H9 (cell line): ENCODE data around the gene HACD1. TPM values are rescaled to one million over a fixed set of nuclear protein-coding genes. Genes with fewer than 3 reads are reported as not detected.

Source experiments
- DNase-seq: peaks from one replicate; pipeline ENCODE4 v3.0.0-alpha.2; 2017
- H2AFZ ChIP-seq: one replicate; pipeline ENCODE4 v1.6.1; 2013; ENCODE audit warnings: mild to moderate bottlenecking, low read length, control low read depth, moderate library complexity
- H2AK5ac ChIP-seq: 2 replicates; pipeline ENCODE4 v1.6.1; 2013; ENCODE audit warnings: low read length, control low read depth, mixed read lengths; ENCODE audit not compliant: insufficient read length
- H2BK120ac ChIP-seq: one replicate; pipeline ENCODE4 v1.6.1; 2013; ENCODE audit warnings: low read depth, mild to moderate bottlenecking, low read length, control low read depth, inconsistent platforms; ENCODE audit not compliant: poor library complexity, severe bottlenecking
- H2BK12ac ChIP-seq: 2 replicates; pipeline ENCODE4 v1.6.1; 2013; ENCODE audit warnings: low read length, control low read depth, mixed read lengths, low read depth; ENCODE audit not compliant: insufficient read length
- H2BK15ac ChIP-seq: 2 replicates; pipeline ENCODE4 v1.6.1; 2013; ENCODE audit warnings: low read depth, low read length, control low read depth
- H2BK20ac ChIP-seq: one replicate; pipeline ENCODE4 v1.6.1; 2013; ENCODE audit warnings: low read depth, mild to moderate bottlenecking, low read length, control low read depth, inconsistent platforms; ENCODE audit not compliant: poor library complexity, severe bottlenecking
- H2BK5ac ChIP-seq: 2 replicates; pipeline ENCODE4 v1.6.1; 2013; ENCODE audit warnings: low read length, control low read depth, mixed read lengths; ENCODE audit not compliant: insufficient read length
- H3K14ac ChIP-seq: 2 replicates; pipeline ENCODE4 v1.6.1; 2013; ENCODE audit warnings: low read length, control low read depth; ENCODE audit not compliant: insufficient read depth
- H3K18ac ChIP-seq: 2 replicates; pipeline ENCODE4 v1.6.1; 2013; ENCODE audit warnings: low read depth, mild to moderate bottlenecking, mixed read lengths, low read length, control low read depth; ENCODE audit not compliant: insufficient read length
- H3K23ac ChIP-seq: 2 replicates; pipeline ENCODE4 v1.6.1; 2013; ENCODE audit warnings: low read length, control low read depth, mixed read lengths, low read depth; ENCODE audit not compliant: insufficient read length
- H3K23me2 ChIP-seq: 2 replicates; pipeline ENCODE4 v1.6.1; 2013; ENCODE audit warnings: low read depth, mild to moderate bottlenecking, mixed read lengths, low read length, control low read depth; ENCODE audit not compliant: insufficient read length, poor library complexity, severe bottlenecking
- H3K27ac ChIP-seq: 2 replicates; pipeline ENCODE4 v1.5.1; 2013; ENCODE audit warnings: low read length, control low read depth, mixed read lengths, low read depth; ENCODE audit not compliant: insufficient read length
- H3K27me3 ChIP-seq: 2 replicates; pipeline ENCODE4 v1.6.1; 2013; ENCODE audit warnings: low read length, control low read depth, inconsistent platforms; ENCODE audit not compliant: insufficient read depth
- H3K4ac ChIP-seq: 2 replicates; pipeline ENCODE4 v1.6.1; 2013; ENCODE audit warnings: low read depth, mild to moderate bottlenecking, control low read depth, inconsistent platforms, low read length, moderate library complexity
- H3K4me1 ChIP-seq: 2 replicates; pipeline ENCODE4 v1.6.1; 2013; ENCODE audit warnings: low read length, control low read depth, inconsistent platforms; ENCODE audit not compliant: insufficient read depth
- H3K4me2 ChIP-seq: 2 replicates; pipeline ENCODE4 v1.6.1; 2013; ENCODE audit warnings: low read length, control low read depth, mixed read lengths; ENCODE audit not compliant: insufficient read length, insufficient read depth
- H3K56ac ChIP-seq: 2 replicates; pipeline ENCODE4 v1.6.1; 2013; ENCODE audit warnings: low read depth, mild to moderate bottlenecking, mixed read lengths, low read length, control low read depth; ENCODE audit not compliant: insufficient read length
- H3K79me1 ChIP-seq: 2 replicates; pipeline ENCODE4 v1.6.1; 2013; ENCODE audit warnings: low read depth, mild to moderate bottlenecking, moderate library complexity, low read length, control low read depth, inconsistent platforms; ENCODE audit not compliant: insufficient read depth, poor library complexity, severe bottlenecking
- H3K79me2 ChIP-seq: 2 replicates; pipeline ENCODE4 v1.6.1; 2013; ENCODE audit warnings: low read length, control low read depth, inconsistent platforms; ENCODE audit not compliant: insufficient read depth
- H3K9ac ChIP-seq: 2 replicates; pipeline ENCODE4 v1.6.1; 2013; ENCODE audit warnings: low read length, control low read depth, mixed read lengths; ENCODE audit not compliant: insufficient read length; ENCODE audit errors: extremely low read depth
- H3K9me3 ChIP-seq: one replicate; pipeline ENCODE4 v1.6.1; 2013; ENCODE audit warnings: low read depth, low read length, inconsistent platforms; ENCODE audit not compliant: control insufficient read depth
- H3T11ph ChIP-seq: one replicate; pipeline ENCODE4 v1.6.1; 2013; ENCODE audit warnings: mild to moderate bottlenecking, low read length, control low read depth, inconsistent platforms
- H4K20me1 ChIP-seq: one replicate; pipeline ENCODE4 v1.6.1; 2013; ENCODE audit not compliant: control insufficient read depth, insufficient read length, insufficient read depth
- H4K5ac ChIP-seq: 2 replicates; pipeline ENCODE4 v1.6.1; 2013; ENCODE audit warnings: low read depth, mild to moderate bottlenecking, mixed read lengths, low read length, control low read depth; ENCODE audit not compliant: insufficient read length
- H4K8ac ChIP-seq: replicated peaks from 2 replicates; pipeline ENCODE4 v1.6.1; 2013; ENCODE audit warnings: low read length, control low read depth, mixed read lengths, low read depth; ENCODE audit not compliant: insufficient read length
- H4K91ac ChIP-seq: 2 replicates; pipeline ENCODE4 v1.6.1; 2013; ENCODE audit warnings: low read depth, mild to moderate bottlenecking, moderate library complexity, mixed read lengths, low read length, control low read depth; ENCODE audit not compliant: insufficient read length
- H3K27ac Mint-ChIP-seq, 3 experiments: 2 replicates in 2 of 3; 3 replicates in 1 of 3; pipeline ENCODE4 v1.8.0; 2020 to 2021; ENCODE audit warnings: mixed read lengths in 3 of 3, mild to moderate bottlenecking in 1 of 3, moderate library complexity in 1 of 3
- H3K27me3 Mint-ChIP-seq: 2 replicates; pipeline ENCODE4 v1.8.0; 2021; ENCODE audit warnings: low read depth, mild to moderate bottlenecking, moderate library complexity, mixed read lengths
- H3K36me3 Mint-ChIP-seq, 3 experiments: 2 replicates in 2 of 3; 3 replicates in 1 of 3; pipeline ENCODE4 v1.8.0; 2020 to 2021; ENCODE audit warnings: low read depth in 3 of 3, mixed read lengths in 3 of 3; ENCODE audit not compliant: insufficient read depth in 1 of 3
- H3K4me1 Mint-ChIP-seq, 2 experiments: 2 replicates each; pipeline ENCODE4 v1.8.0; 2020; ENCODE audit warnings: mixed read lengths in 2 of 2
- H3K4me3 Mint-ChIP-seq, 2 experiments: 2 replicates in 1 of 2; 3 replicates in 1 of 2; pipeline ENCODE4 v1.8.0; 2020 to 2021; ENCODE audit warnings: mild to moderate bottlenecking in 2 of 2, mixed read lengths in 2 of 2, moderate library complexity in 1 of 2
- H3K9me3 Mint-ChIP-seq, 2 experiments: 2 replicates in 1 of 2; 3 replicates in 1 of 2; pipeline ENCODE4 v1.8.0; 2020; ENCODE audit warnings: mild to moderate bottlenecking in 2 of 2, mixed read lengths in 2 of 2, moderate library complexity in 1 of 2
- CTCF ChIP-seq: fragments of 200-600 bp; sonication (generic); conservative IDR thresholded peaks from 3 replicates; pipeline ENCODE4 v1.8.0; 2021; ENCODE audit warnings: antibody characterized with exemption, mild to moderate bottlenecking
- WGBS: extraction: QIAGEN DNeasy Blood & Tissue Kit; methylation state at CpG from one replicate; pipeline ENCODE4 v1.1.7; 2013; ENCODE audit warnings: missing lambda C conversion rate, low lambda C conversion rate, mixed read lengths; ENCODE audit not compliant: insufficient read length; ENCODE audit errors: extremely low coverage; 5-methylcytosine and 5-hydroxymethylcytosine counted together
- total RNA-seq: library from RNA; stranded (reverse); gene quantifications from 2 replicates; pipeline ENCODE4 v1.2.1, GENCODE V29; 2021

The HACD1 gene
- total RNA-seq, 1 experiment from 2014 or later: 25.0 TPM

DNA sequence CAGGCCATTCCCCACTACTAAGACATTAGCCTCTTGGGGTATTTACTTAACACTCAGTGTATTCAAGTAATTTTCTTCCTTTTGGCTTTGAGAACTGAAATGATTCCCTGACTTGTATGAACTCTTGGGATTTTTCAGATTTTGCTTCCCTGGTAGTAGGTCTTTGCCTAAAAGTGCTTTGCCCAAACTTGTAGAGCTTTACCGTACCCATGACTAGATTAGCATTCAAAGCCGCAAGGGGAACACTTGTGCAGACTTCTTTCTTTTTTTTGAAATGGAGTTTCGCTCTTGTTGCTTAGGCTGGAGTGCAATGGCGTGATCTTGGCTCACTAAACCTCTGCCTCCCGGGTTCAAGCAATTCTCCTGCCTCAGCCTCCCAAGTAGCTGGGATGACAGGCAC lies 20.7 kb upstream of the HACD1 start:
- H3K4me2 ChIP-seq: no peak overlapping the region
- Mint-ChIP-seq H3K9me3 (no peaks in the 10 kb centered on the region), H3K27me3 (no peaks in the 10 kb centered on the region), H3K27ac (no peak overlapping the region), H3K4me1 (0 out of 4 replicates have a peak, but pooled peaks cover 0 to 3% of the 10 kb centered on the region in 2 experiments), H3K4me3 (no peak overlapping the region), H3K36me3 (no peaks in the 10 kb centered on the region)
- no CpG with 5 or more reads among the region's 5 CpGs for WGBS
- H4K91ac ChIP-seq: no peak overlapping the region
- H3K4ac ChIP-seq: no peak overlapping the region
- no peaks in the 10 kb centered on the region for H3K9me3 ChIP-seq
- H3K79me1 ChIP-seq: peaks cover 2% of the 10 kb centered on the region
- no peak overlapping the region for H2AK5ac ChIP-seq
- H3K27me3 ChIP-seq: no peaks in the 10 kb centered on the region
- H3K18ac ChIP-seq: no peak overlapping the region
- H3K23ac ChIP-seq: no peak overlapping the region
- no peak overlapping the region for H3K56ac ChIP-seq
- H2AFZ ChIP-seq: no peak overlapping the region
- H4K20me1 ChIP-seq: no peaks in the 10 kb centered on the region
- no peak overlapping the region for H2BK5ac ChIP-seq
- H2BK20ac ChIP-seq: no peak overlapping the region
- no peak overlapping the region for H2BK120ac ChIP-seq
- no peak for TF ChIP-seq CTCF
- no peak overlapping the region for H4K5ac ChIP-seq
- H3T11ph ChIP-seq: no peak overlapping the region
- H3K4me1 ChIP-seq: no peaks in the 10 kb centered on the region
- H2BK12ac ChIP-seq: no peak overlapping the region
- H3K27ac ChIP-seq: no peak overlapping the region
- H4K8ac ChIP-seq: no peak overlapping the region
- no peak for DNase-seq
- no peak overlapping the region for H2BK15ac ChIP-seq
- no peaks in the 10 kb centered on the region for H3K79me2 ChIP-seq
- no peak overlapping the region for H3K9ac ChIP-seq
- H3K14ac ChIP-seq: no peak overlapping the region
- H3K23me2 ChIP-seq: no peaks in the 10 kb centered on the region
